AG09309 (cell line): Measurements from ENCODE around the gene DARS2.
A peak's percentile ranks its signal among the peaks of the same experiment; 100 is the strongest.
"Not testable (repeated sequence)": the region's sequence is repeated elsewhere in the genome, so short reads cannot be mapped to it uniquely, and the experiment has no call there.

ENCODE experiments used
- DNase-seq: peaks from one replicate; pipeline ENCODE4 v3.0.0-alpha.2; 2010; ENCODE audit warnings: low read depth
- H3K4me3 ChIP-seq: 2 replicates; pipeline ENCODE4 v1.5.1; 2011; ENCODE audit warnings: mild to moderate bottlenecking, low read depth, low read length, moderate library complexity; ENCODE audit not compliant: control insufficient read depth
- TF ChIP-seq, protein P1 (sequence below): IDR thresholded peaks from 2 replicates; pipeline ENCODE4 v1.5.1; 2011; ENCODE audit warnings: mild to moderate bottlenecking, low read depth, low read length, inconsistent platforms; ENCODE audit not compliant: insufficient read depth, control insufficient read depth; ENCODE audit errors: missing control alignments

DARS2 gene

GRCh38 chr1:173861731-173862145 lies 37.3 kb downstream of the DARS2 start:
- TF ChIP-seq, protein P1, sequence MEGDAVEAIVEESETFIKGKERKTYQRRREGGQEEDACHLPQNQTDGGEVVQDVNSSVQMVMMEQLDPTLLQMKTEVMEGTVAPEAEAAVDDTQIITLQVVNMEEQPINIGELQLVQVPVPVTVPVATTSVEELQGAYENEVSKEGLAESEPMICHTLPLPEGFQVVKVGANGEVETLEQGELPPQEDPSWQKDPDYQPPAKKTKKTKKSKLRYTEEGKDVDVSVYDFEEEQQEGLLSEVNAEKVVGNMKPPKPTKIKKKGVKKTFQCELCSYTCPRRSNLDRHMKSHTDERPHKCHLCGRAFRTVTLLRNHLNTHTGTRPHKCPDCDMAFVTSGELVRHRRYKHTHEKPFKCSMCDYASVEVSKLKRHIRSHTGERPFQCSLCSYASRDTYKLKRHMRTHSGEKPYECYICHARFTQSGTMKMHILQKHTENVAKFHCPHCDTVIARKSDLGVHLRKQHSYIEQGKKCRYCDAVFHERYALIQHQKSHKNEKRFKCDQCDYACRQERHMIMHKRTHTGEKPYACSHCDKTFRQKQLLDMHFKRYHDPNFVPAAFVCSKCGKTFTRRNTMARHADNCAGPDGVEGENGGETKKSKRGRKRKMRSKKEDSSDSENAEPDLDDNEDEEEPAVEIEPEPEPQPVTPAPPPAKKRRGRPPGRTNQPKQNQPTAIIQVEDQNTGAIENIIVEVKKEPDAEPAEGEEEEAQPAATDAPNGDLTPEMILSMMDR = no peak
- DNase-seq = no peak
- H3K4me3 ChIP-seq = no peak overlapping the region

DNA sequence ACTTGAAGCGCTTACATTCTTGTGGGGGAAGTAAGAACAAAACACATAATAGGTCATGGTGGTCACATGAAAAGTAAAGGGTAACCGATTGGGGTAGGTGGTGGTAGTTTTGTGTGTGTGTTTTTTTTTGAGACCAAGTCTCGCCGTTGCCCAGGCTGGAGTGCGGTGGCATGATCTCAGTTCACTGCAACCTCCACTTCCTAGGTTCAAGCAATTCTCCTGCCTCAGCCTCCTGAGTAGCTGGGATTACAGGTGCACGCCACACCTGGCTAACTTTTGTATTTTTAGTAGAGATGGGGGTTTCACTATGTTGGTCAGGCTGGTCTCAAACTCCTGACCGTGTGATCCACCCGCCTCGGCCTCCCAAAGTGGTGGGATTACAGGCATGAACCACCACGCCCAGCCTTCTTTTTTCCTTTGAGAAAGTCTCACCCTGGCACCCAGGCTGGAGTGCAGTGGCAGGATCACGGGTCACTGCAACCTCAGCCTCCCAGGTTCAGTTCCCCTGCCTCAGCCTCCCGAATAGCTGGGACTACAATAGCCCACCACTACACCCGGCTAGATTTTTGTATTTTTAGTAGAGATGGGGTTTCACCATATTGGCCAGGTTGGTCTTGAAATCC lies 37.8 kb downstream of the DARS2 start:
- not testable (repeated sequence) for H3K4me3 ChIP-seq, DNase-seq

DNA sequence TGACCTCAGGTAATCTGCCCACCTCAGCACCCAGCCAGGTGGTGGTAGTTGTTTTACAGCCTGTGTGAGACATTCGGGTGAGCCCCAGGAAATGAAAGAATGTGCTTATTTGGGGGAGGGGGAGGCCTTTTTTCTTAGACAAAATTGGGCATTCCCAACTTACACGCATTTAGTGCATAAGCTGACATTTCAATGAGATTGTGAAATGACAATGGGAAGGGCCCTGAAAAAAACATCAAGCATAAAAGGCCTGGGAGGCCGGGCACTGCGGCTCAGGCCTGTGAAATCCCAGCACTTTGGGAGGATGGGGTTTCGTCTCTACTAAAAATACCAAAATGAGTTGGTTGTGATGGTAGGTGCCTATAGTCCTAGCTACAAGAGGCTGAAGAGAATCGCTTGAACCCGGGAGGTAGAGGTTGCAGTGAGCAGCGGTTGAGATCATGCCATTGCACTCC lies 38.3 kb downstream of the DARS2 start:
- TF ChIP-seq, protein P1 = no peak
- no peak for DNase-seq
- H3K4me3 ChIP-seq = no peak overlapping the region

- no peak overlapping the region for H3K4me3 ChIP-seq
- TF ChIP-seq, protein P1 = no peak
- DNase-seq = no peak
Measured at GRCh38 chr1:173863224-173864161, 39.0 kb downstream of the DARS2 start.

- no peak overlapping the region; the same call in 1 of the 2 replicates for H3K4me3 ChIP-seq
- TF ChIP-seq, protein P1 = no peak
- DNase-seq = no peak
Measured at GRCh38 chr1:173864179-173864867, 39.9 kb downstream of the DARS2 start.

DNA sequence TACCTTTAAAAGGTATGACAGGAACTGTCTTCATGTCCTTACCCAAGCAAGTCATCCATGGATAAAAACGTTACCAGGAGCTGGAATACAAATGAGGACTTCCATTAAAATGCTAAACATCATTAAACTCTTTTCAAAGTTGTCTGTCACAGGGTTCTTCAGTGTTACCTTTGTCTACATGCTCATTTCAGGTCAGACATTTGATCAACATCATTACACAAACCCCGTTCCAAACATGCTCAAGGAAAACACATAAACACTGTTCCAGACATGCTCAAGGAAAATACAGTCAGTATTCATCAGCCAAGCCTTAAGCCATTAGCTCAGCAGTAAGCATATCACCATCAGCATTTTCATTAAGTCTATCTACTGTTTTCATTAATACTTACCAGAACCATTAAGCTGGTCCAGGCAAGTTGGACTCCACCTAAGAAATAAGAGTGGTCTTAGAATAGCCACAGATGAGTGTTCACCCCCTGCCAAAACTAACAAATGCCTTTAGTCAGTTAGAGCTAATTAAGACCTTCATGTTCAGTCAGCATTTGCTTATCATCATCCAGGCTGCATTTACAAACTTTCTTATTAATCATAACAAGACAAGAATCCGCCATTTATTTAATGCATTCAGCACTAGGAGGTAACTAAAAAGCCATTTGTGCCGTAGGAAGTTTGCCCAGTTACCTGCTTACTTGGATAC lies 41.1 kb downstream of the DARS2 start:
- TF ChIP-seq, protein P1 = no peak
- DNase-seq = no peak
- H3K4me3 ChIP-seq = peak overlapping the region; percentile 75
